HFFc6 (cell line): Measurements from ENCODE around the gene CTNND1. TPM values are rescaled to one million over a fixed set of nuclear protein-coding genes. Genes with fewer than 3 reads are reported as not detected.

Source experiments
- DNase-seq: peaks from one replicate; pipeline ENCODE4 v3.0.0-alpha.2; 2018
- H3K27ac Mint-ChIP-seq: 2 replicates; pipeline ENCODE4 v1.8.0; 2020; ENCODE audit warnings: mild to moderate bottlenecking, mixed read lengths
- H3K27me3 Mint-ChIP-seq: 2 replicates; pipeline ENCODE4 v1.8.0; 2021; ENCODE audit warnings: mild to moderate bottlenecking, moderate library complexity, mixed read lengths; ENCODE audit not compliant: insufficient read depth
- H3K36me3 Mint-ChIP-seq: 2 replicates; pipeline ENCODE4 v1.8.0; 2021; ENCODE audit warnings: low read depth, mixed read lengths
- H3K4me1 Mint-ChIP-seq: 2 replicates; pipeline ENCODE4 v1.8.0; 2020; ENCODE audit warnings: low read depth, mixed read lengths
- H3K4me3 Mint-ChIP-seq: 2 replicates; pipeline ENCODE4 v1.8.0; 2020; ENCODE audit warnings: mild to moderate bottlenecking, moderate library complexity, mixed read lengths
- H3K9me3 Mint-ChIP-seq: 2 replicates; pipeline ENCODE4 v1.8.0; 2020; ENCODE audit warnings: mild to moderate bottlenecking, mixed read lengths
- CTCF ChIP-seq: fragments of 200-600 bp; sonication (generic); IDR thresholded peaks from 2 replicates; pipeline ENCODE4 v1.5.0; 2021; ENCODE audit warnings: antibody characterized with exemption, mild to moderate bottlenecking
- total RNA-seq, 6 experiments: library from RNA; stranded (reverse); fragmentation: NEBNext Ultra II Directional; extraction: Animal tissue kit (Norgen Biotek cat#: 25700); gene quantifications; 2 replicates in 1 of 6; 3 replicates in 5 of 6; pipeline ENCODE4 v1.2.3, GENCODE V29; 2021

Gene CTNND1
- total RNA-seq, 6 experiments from 2014 or later, result 131 to 153 (median 147) TPM

GRCh38 chr11:57752954-57753353 is 8.6 kb upstream of the CTNND1 start:
- Mint-ChIP-seq H3K4me1 (no peaks in the 10 kb centered on the region), H3K4me3 (no peak overlapping the region), H3K27ac (no peak overlapping the region), H3K27me3 (no peaks in the 10 kb centered on the region; the same call in 1 of the 2 replicates), H3K9me3 (no peaks in the 10 kb centered on the region), H3K36me3 (peaks cover 4% of the 10 kb centered on the region; the same call in 1 of the 2 replicates)
- DNase-seq, result no peak
- TF ChIP-seq CTCF, result no peak

GRCh38 chr11:57758174-57758573 is 3.4 kb upstream of the CTNND1 start:
- no peaks in the 10 kb centered on the region for H3K27me3 Mint-ChIP-seq
- TF ChIP-seq CTCF, result no peak
- peaks cover 12% of the 10 kb centered on the region for H3K36me3 Mint-ChIP-seq
- no peak for DNase-seq
- peaks cover 6% of the 10 kb centered on the region for H3K4me1 Mint-ChIP-seq
- H3K9me3 Mint-ChIP-seq, result no peaks in the 10 kb centered on the region
- H3K27ac Mint-ChIP-seq, result no peak overlapping the region
- H3K4me3 Mint-ChIP-seq, result no peak overlapping the region

DNA sequence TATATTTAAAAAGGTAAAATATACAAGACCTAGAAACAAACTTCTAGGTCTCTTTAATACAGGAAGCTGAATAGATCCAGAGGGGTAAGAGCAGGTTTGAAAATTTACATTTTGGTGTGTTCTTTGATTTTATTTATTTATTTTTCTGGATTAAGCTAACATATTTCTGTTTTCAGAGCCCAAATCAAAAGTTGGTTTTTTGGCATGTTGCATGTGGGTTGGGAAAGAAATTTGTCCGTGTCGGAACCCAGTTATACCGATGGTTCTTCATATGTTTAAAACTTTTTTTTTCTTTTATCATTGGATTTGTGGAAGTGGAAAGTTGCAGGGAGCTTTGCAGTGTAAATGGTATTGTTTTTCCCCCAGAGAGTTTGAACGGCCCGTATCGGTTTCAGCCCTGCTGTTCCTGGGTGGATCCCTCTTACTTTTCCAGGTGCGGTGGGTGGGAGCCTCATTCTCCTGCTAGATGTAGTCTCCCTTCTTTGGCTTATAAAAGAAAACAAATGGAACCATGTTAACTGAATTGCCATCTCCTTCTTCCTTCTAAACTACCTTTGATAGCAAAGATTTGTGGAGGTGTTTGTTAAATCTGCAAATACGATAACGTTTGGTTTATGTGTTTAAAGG is 746 bp downstream of the CTNND1 start:
- no peaks in the 10 kb centered on the region for H3K27me3 Mint-ChIP-seq
- peaks cover 21% of the 10 kb centered on the region for H3K36me3 Mint-ChIP-seq
- peak overlapping the region; percentile 100 for H3K4me3 Mint-ChIP-seq
- peaks cover 40% of the 10 kb centered on the region for H3K4me1 Mint-ChIP-seq
- H3K9me3 Mint-ChIP-seq, result no peaks in the 10 kb centered on the region
- TF ChIP-seq CTCF, result no peak
- H3K27ac Mint-ChIP-seq, result peak overlapping the region; percentile 99
- DNase-seq, result no peak

DNA sequence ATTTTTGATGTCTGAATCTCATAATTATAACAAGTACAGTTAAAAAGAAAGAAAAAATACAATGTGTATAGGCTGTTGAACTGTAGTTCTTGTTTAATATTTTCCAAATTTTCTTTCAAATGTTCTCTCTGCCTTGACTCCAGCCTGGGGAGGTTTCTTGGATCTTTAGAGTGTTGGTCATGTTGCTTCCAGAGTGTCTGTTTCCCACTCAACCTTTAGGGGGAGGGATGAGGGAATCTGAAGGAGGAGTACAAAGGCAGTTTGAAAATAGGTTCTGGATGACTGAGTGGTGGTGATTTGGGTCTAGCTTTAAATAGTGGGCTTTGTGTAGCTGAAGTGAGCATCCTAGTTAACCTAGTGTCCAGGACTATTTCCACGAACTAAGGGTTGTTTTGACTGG is 2.0 kb downstream of the CTNND1 start:
- Mint-ChIP-seq H3K27me3 (no peaks in the 10 kb centered on the region), H3K27ac (peak overlapping the region; percentile 99), H3K9me3 (no peaks in the 10 kb centered on the region), H3K4me3 (peak overlapping the region; percentile 100), H3K36me3 (peaks cover 23% of the 10 kb centered on the region), H3K4me1 (peaks cover 40% of the 10 kb centered on the region)
- TF ChIP-seq CTCF, result peak; percentile 61
- peak; percentile 55 for DNase-seq

GRCh38 chr11:57764021-57764420 is 2.4 kb downstream of the CTNND1 start:
- Mint-ChIP-seq H3K9me3 (no peaks in the 10 kb centered on the region), H3K4me1 (peaks cover 40% of the 10 kb centered on the region), H3K27ac (peak overlapping the region; percentile 99), H3K4me3 (peak overlapping the region; percentile 100), H3K27me3 (no peaks in the 10 kb centered on the region), H3K36me3 (peaks cover 23% of the 10 kb centered on the region)
- TF ChIP-seq CTCF, result no peak
- no peak for DNase-seq
